ENCODE results near the gene ZDHHC12.

DNA sequence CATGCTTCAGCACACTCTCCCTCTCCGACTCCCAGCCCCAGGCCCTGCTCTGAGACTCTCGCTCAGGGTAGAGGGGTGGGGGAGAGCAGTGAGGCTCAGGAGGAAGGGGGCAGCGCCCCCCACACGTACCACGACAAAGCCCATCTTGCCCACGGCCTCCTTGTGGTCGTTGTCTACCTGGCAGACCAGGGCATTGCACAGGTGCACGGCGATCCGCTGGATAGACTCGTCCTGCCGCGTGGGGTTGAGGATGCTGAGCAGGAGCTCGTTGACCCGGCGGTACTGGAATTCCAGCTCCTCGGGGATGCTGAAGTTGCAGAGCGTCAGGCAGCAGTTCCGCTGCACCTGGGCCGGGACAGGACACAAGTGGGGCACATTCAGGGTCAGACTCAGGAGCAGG, 18.5 kb upstream of the ZDHHC12 start:
- no peak for TF ChIP-seq POLR2AphosphoS5 (IDR thresholded peaks at IDR 0.05)
- TF ChIP-seq, protein P1, sequence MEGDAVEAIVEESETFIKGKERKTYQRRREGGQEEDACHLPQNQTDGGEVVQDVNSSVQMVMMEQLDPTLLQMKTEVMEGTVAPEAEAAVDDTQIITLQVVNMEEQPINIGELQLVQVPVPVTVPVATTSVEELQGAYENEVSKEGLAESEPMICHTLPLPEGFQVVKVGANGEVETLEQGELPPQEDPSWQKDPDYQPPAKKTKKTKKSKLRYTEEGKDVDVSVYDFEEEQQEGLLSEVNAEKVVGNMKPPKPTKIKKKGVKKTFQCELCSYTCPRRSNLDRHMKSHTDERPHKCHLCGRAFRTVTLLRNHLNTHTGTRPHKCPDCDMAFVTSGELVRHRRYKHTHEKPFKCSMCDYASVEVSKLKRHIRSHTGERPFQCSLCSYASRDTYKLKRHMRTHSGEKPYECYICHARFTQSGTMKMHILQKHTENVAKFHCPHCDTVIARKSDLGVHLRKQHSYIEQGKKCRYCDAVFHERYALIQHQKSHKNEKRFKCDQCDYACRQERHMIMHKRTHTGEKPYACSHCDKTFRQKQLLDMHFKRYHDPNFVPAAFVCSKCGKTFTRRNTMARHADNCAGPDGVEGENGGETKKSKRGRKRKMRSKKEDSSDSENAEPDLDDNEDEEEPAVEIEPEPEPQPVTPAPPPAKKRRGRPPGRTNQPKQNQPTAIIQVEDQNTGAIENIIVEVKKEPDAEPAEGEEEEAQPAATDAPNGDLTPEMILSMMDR (IDR thresholded peaks at IDR 0.05), result no peak

Data from upper lobe of left lung (tissue), 4 donors.